Epithelial cell of proximal tubule (primary cell): ENCODE measurements around the gene PRODH2. TPM values are rescaled to one million over a fixed set of nuclear protein-coding genes. Genes with fewer than 3 reads are reported as not detected.

Experiments used
- DNase-seq: peaks from one replicate; pipeline ENCODE4 v3.0.0-alpha.2; 2011; ENCODE audit warnings: low read depth
- H3K4me3 ChIP-seq: 2 replicates; pipeline ENCODE4 v1.5.1; 2011; ENCODE audit warnings: low read depth, mild to moderate bottlenecking, low read length
- CTCF ChIP-seq: conservative IDR thresholded peaks from 2 replicates; pipeline ENCODE4 v1.5.1; 2012; ENCODE audit warnings: low read depth, mild to moderate bottlenecking, low read length
- total RNA-seq: library from RNA; depleted of rRNA; stranded (reverse); fragments of >200 nt; gene quantifications from 2 replicates; pipeline ENCODE4 v1.2.3, GENCODE V29; 2015

The PRODH2 gene
- total RNA-seq, 1 donor from 2014 or later, result not detected

- TF ChIP-seq CTCF, result no peak
- DNase-seq, result no peak
- no peak overlapping the region for H3K4me3 ChIP-seq
Measured at GRCh38 chr19:35753634-35754369, 58.8 kb downstream of the PRODH2 start.

GRCh38 chr19:35752746-35753350 is 59.8 kb downstream of the PRODH2 start:
- no peak for DNase-seq
- H3K4me3 ChIP-seq, result no peak overlapping the region
- no peak for TF ChIP-seq CTCF

- no peak for DNase-seq
- TF ChIP-seq CTCF, result no peak
- no peak overlapping the region for H3K4me3 ChIP-seq
Measured at GRCh38 chr19:35751839-35752745, 60.6 kb downstream of the PRODH2 start.

- no peak for DNase-seq
- no peak for TF ChIP-seq CTCF
- no peak overlapping the region for H3K4me3 ChIP-seq
Measured at GRCh38 chr19:35750167-35750566, 62.5 kb downstream of the PRODH2 start.

Other genes with a start within 250 kb of the PRODH2 start
- not detected in 2 replicates for gene ATP4A, start 249.2 kb downstream of the PRODH2 start, total RNA-seq
- not detected in 2 replicates for gene PMIS2, start 226.7 kb downstream of the PRODH2 start, total RNA-seq
- gene HAUS5, start 200.1 kb downstream of the PRODH2 start, total RNA-seq, result 19.2 and 19.7 TPM in 2 replicates
- 114 and 116 TPM in 2 replicates for gene RBM42, start 183.8 kb downstream of the PRODH2 start, total RNA-seq
- gene ETV2, start 171.1 kb downstream of the PRODH2 start, total RNA-seq, result 0.35 TPM in 1 of 2 replicates, not detected in the other
- gene COX6B1, start 164.5 kb downstream of the PRODH2 start, total RNA-seq, result 496 and 575 TPM in 2 replicates
- not detected in 2 replicates for gene UPK1A, start 146.3 kb downstream of the PRODH2 start, total RNA-seq
- not detected in 2 replicates for gene ZBTB32, start 108.3 kb downstream of the PRODH2 start, total RNA-seq
- 7.4 and 20.2 TPM in 2 replicates for gene KMT2B, start 94.8 kb downstream of the PRODH2 start, total RNA-seq
- 7.9 and 15.3 TPM in 2 replicates for gene IGFLR1, start 70.4 kb downstream of the PRODH2 start, total RNA-seq
- gene U2AF1L4, start 67.4 kb downstream of the PRODH2 start, total RNA-seq, result 5.9 and 6.5 TPM in 2 replicates
- gene PSENEN, start 67.2 kb downstream of the PRODH2 start, total RNA-seq, result 49.6 and 63.7 TPM in 2 replicates
- 12.7 and 18.9 TPM in 2 replicates for gene LIN37, start 64.3 kb downstream of the PRODH2 start, total RNA-seq
- 0.14 and 2.0 TPM in 2 replicates for gene HSPB6, start 55.8 kb downstream of the PRODH2 start, total RNA-seq
- 14.3 and 14.7 TPM in 2 replicates for gene PROSER3, start 54.7 kb downstream of the PRODH2 start, total RNA-seq
- gene ARHGAP33, start 37.3 kb downstream of the PRODH2 start, total RNA-seq, result 2.6 and 13.3 TPM in 2 replicates
- gene NPHS1, start 39.7 kb upstream of the PRODH2 start, total RNA-seq, result not detected in 2 replicates
- gene KIRREL2, start 44.1 kb upstream of the PRODH2 start, total RNA-seq, result not detected in 2 replicates
- gene APLP1, start 55.7 kb upstream of the PRODH2 start, total RNA-seq, result 1.1 and 8.4 TPM in 2 replicates
- gene NFKBID, start 87.7 kb upstream of the PRODH2 start, total RNA-seq, result 3.9 and 10.7 TPM in 2 replicates
- gene HCST, start 89.7 kb upstream of the PRODH2 start, total RNA-seq, result not detected in 2 replicates
- gene TYROBP, start 95.5 kb upstream of the PRODH2 start, total RNA-seq, result not detected in 2 replicates
- gene LRFN3, start 123.5 kb upstream of the PRODH2 start, total RNA-seq, result 6.2 and 12.7 TPM in 2 replicates
- gene SDHAF1, start 182.3 kb upstream of the PRODH2 start, total RNA-seq, result 23.2 and 34.5 TPM in 2 replicates
- 4.4 and 5.3 TPM in 2 replicates for gene SYNE4, start 196.0 kb upstream of the PRODH2 start, total RNA-seq
- 24.3 and 39.7 TPM in 2 replicates for gene ALKBH6, start 201.4 kb upstream of the PRODH2 start, total RNA-seq
- gene CLIP3, start 220.0 kb upstream of the PRODH2 start, total RNA-seq, result 0.51 and 4.3 TPM in 2 replicates
- gene THAP8, start 241.4 kb upstream of the PRODH2 start, total RNA-seq, result 3.3 and 7.0 TPM in 2 replicates
- gene WDR62, start 242.1 kb upstream of the PRODH2 start, total RNA-seq, result 12.7 and 20.7 TPM in 2 replicates